ENCODE results near the gene HOXB1. TPM values are rescaled to one million over a fixed set of nuclear protein-coding genes. Genes with fewer than 3 reads are reported as not detected.

The HOXB1 gene
- polyA plus RNA-seq, 1 donor (not counting 4 experiments of a cell fraction or from before 2014, with no cell fraction given), result not detected

GRCh38 chr17:48556576-48557401, 26.0 kb upstream of the HOXB1 start:
- Histone ChIP-seq H3K27me3 (ENCODE audit: control insufficient read depth, extremely low read depth, insufficient read depth, low read length) (peaks cover 19% of the 10 kb centered on the region), H3K9ac (ENCODE audit: control insufficient read depth, extremely low read depth, insufficient read depth, low read length) (no peak overlapping the region), H4K20me1 (ENCODE audit: control insufficient read depth, extremely low read depth, insufficient read depth, low read length) (no peaks in the 10 kb centered on the region), H3K9me3 (ENCODE audit: control insufficient read depth, low read depth, low read length) (no peaks in the 10 kb centered on the region), H3K4me2 (ENCODE audit: control insufficient read depth, extremely low read depth, insufficient read depth, low read depth, low read length) (peak overlapping the region; percentile 49), H3K4me3 (ENCODE audit: control insufficient read depth in 2 of 3, extremely low read depth in 1 of 3, insufficient read depth in 2 of 3, low read depth in 1 of 3, low read length in 3 of 3) (no peak overlapping the region), H3K27ac (ENCODE audit: control insufficient read depth, insufficient read depth, low read length) (no peak overlapping the region), H3K79me2 (ENCODE audit: control insufficient read depth, insufficient read depth, low read length) (no peaks in the 10 kb centered on the region), H3K4me1 (ENCODE audit: control insufficient read depth, extremely low read depth, insufficient read depth, low read length) (peaks cover 14% of the 10 kb centered on the region), H2AFZ (ENCODE audit: control insufficient read depth, low read length) (peak overlapping the region; percentile 24), H3K9me1 (ENCODE audit: control insufficient read depth, extremely low read depth, insufficient read depth, low read length) (no peaks in the 10 kb centered on the region), H3K36me3 (ENCODE audit: control insufficient read depth in 2 of 2, extremely low read depth in 1 of 2, insufficient read depth in 2 of 2, low read length in 2 of 2) (peaks cover 0 to 3% of the 10 kb centered on the region in 2 experiments)
- TF ChIP-seq EZH2 (IDR thresholded peaks at IDR 0.05; ENCODE audit: low read length) (no peak), CTCF (optimal IDR thresholded peaks at IDR 0.05 in 1 of 3, IDR thresholded peaks at IDR 0.05 in 1 of 3, conservative IDR thresholded peaks at IDR 0.05 in 1 of 3; ENCODE audit: extremely low read depth in 1 of 3, insufficient read depth in 2 of 3, low read length in 3 of 3) (no peak)
- dilution Hi-C loops (cut with MboI; ENCODE audit: extremely low pct_ligation_motif_present, low sequenced_read_pairs), result no loop called here
- no peak for DNase-seq (ENCODE audit: low read depth, low spot score)
- FAIRE-seq, result peak; percentile 63

GRCh38 chr17:48556229-48556575, 25.4 kb upstream of the HOXB1 start:
- Histone ChIP-seq H3K27me3 (ENCODE audit: control insufficient read depth, extremely low read depth, insufficient read depth, low read length) (peaks cover 19% of the 10 kb centered on the region), H3K4me1 (ENCODE audit: control insufficient read depth, extremely low read depth, insufficient read depth, low read length) (peaks cover 14% of the 10 kb centered on the region), H2AFZ (ENCODE audit: control insufficient read depth, low read length) (no peak overlapping the region), H3K27ac (ENCODE audit: control insufficient read depth, insufficient read depth, low read length) (no peak overlapping the region), H3K9ac (ENCODE audit: control insufficient read depth, extremely low read depth, insufficient read depth, low read length) (no peak overlapping the region), H3K4me2 (ENCODE audit: control insufficient read depth, extremely low read depth, insufficient read depth, low read depth, low read length) (peak overlapping the region; percentile 67), H3K9me1 (ENCODE audit: control insufficient read depth, extremely low read depth, insufficient read depth, low read length) (no peaks in the 10 kb centered on the region), H3K79me2 (ENCODE audit: control insufficient read depth, insufficient read depth, low read length) (no peaks in the 10 kb centered on the region), H3K36me3 (ENCODE audit: control insufficient read depth in 2 of 2, extremely low read depth in 1 of 2, insufficient read depth in 2 of 2, low read length in 2 of 2) (peaks cover 0 to 3% of the 10 kb centered on the region in 2 experiments), H4K20me1 (ENCODE audit: control insufficient read depth, extremely low read depth, insufficient read depth, low read length) (no peaks in the 10 kb centered on the region), H3K4me3 (ENCODE audit: control insufficient read depth in 2 of 3, extremely low read depth in 1 of 3, insufficient read depth in 2 of 3, low read depth in 1 of 3, low read length in 3 of 3) (no peak overlapping the region), H3K9me3 (ENCODE audit: control insufficient read depth, low read depth, low read length) (no peaks in the 10 kb centered on the region)
- TF ChIP-seq EZH2 (IDR thresholded peaks at IDR 0.05; ENCODE audit: low read length) (no peak), CTCF (optimal IDR thresholded peaks at IDR 0.05 in 1 of 3, IDR thresholded peaks at IDR 0.05 in 1 of 3, conservative IDR thresholded peaks at IDR 0.05 in 1 of 3; ENCODE audit: extremely low read depth in 1 of 3, insufficient read depth in 2 of 3, low read length in 3 of 3) (no peak)
- FAIRE-seq (no peak), DNase-seq (ENCODE audit: low read depth, low spot score) (no peak)
- dilution Hi-C loops (cut with MboI; ENCODE audit: extremely low pct_ligation_motif_present, low sequenced_read_pairs), result no loop called here

Data from keratinocyte (primary cell).